ENCODE results near the gene GNAZ. TPM values are rescaled to one million over a fixed set of nuclear protein-coding genes. Genes with fewer than 3 reads are reported as not detected.

GNAZ gene
- total RNA-seq, 1 donor from 2014 or later: 1.1 TPM

GRCh38 chr22:23121424-23121823 lies 51.1 kb downstream of the GNAZ start:
- H4K20me1 ChIP-seq (ENCODE audit: insufficient read depth, low read length): no peaks in the 10 kb centered on the region
- no peaks in the 10 kb centered on the region for H3K9me3 Mint-ChIP-seq (ENCODE audit: unreplicated experiment)
- no peak for DNase-seq (ENCODE audit: low read depth)
- H3K4me1 ChIP-seq (ENCODE audit: insufficient read depth, low read length): no peaks in the 10 kb centered on the region
- no peaks in the 10 kb centered on the region for H3K9me3 ChIP-seq (ENCODE audit: insufficient read depth, low read depth, low read length)
- no peak overlapping the region for H3K27ac ChIP-seq (ENCODE audit: low read depth, low read length)
- H3K4me2 ChIP-seq (ENCODE audit: low read length): no peak overlapping the region
- peaks cover 64% of the 10 kb centered on the region for H3K27me3 Mint-ChIP-seq (ENCODE audit: low read depth, unreplicated experiment)
- no peaks in the 10 kb centered on the region for H3K27me3 ChIP-seq (ENCODE audit: insufficient read depth, low read length)
- no peak for TF ChIP-seq CTCF (IDR thresholded peaks at IDR 0.05; ENCODE audit: insufficient read depth, low read depth, low read length)
- TF ChIP-seq EZH2 (IDR thresholded peaks at IDR 0.05; ENCODE audit: insufficient read depth, low read length): no peak
- no peak overlapping the region for H2AFZ ChIP-seq (ENCODE audit: low read depth, low read length)
- no peak overlapping the region for H3K9ac ChIP-seq (ENCODE audit: low read length)
- no peaks in the 10 kb centered on the region for H3K36me3 Mint-ChIP-seq (ENCODE audit: low read depth, unreplicated experiment)
- FAIRE-seq: no peak
- H3K4me1 Mint-ChIP-seq (ENCODE audit: low read depth, unreplicated experiment): no peaks in the 10 kb centered on the region
- no peak overlapping the region for H3K27ac Mint-ChIP-seq (ENCODE audit: unreplicated experiment)
- H3K4me3 ChIP-seq (ENCODE audit: insufficient read depth, low read depth, low read length): no peak overlapping the region
- H3K36me3 ChIP-seq (ENCODE audit: insufficient read depth, low read length): no peaks in the 10 kb centered on the region
- no peak overlapping the region for H3K4me3 Mint-ChIP-seq (ENCODE audit: unreplicated experiment)
- no peaks in the 10 kb centered on the region for H3K79me2 ChIP-seq (ENCODE audit: insufficient read depth, low read length)

DNA sequence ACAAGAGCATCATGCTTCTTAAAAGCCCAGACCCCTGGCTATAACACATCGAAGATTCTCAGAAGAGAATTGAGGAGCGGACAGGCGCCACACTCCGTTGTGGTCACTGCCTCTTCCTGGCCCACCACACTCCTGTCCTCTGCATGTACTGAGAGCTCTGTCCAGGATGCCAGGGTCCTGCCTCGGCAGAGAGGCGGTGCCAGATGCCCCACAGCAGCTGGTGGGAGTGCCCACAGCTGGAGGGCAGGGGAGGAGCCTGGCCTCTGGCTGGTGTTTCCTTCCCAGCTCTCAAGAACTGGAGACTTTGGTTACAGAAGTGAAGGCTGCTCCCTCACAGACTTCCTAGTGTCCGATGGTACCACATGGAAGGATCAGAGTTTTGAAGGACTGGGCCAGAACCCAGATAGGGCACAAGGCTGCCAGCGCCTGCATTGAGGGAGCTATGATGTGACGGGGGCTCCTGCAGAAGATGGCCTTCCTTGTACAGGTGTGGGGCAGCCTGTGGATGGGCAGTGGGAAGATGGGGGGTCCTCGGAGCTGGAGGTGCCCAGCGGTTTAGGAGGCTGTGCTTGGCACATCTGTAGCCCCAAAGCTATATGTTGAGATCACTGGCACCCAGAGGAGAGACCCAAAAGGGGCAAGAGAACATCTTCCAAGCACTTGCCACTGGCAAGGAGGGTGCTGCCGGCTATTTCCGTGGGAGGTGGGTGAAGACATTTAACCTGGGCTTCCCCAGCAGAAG lies 52.1 kb downstream of the GNAZ start:
- no peaks in the 10 kb centered on the region for H3K27me3 ChIP-seq (ENCODE audit: insufficient read depth, low read length)
- no peak for DNase-seq (ENCODE audit: low read depth)
- Mint-ChIP-seq H3K27ac (ENCODE audit: unreplicated experiment) (no peak overlapping the region), H3K27me3 (ENCODE audit: low read depth, unreplicated experiment) (peaks cover 67% of the 10 kb centered on the region), H3K4me3 (ENCODE audit: unreplicated experiment) (no peak overlapping the region), H3K9me3 (ENCODE audit: unreplicated experiment) (no peaks in the 10 kb centered on the region), H3K4me1 (ENCODE audit: low read depth, unreplicated experiment) (no peaks in the 10 kb centered on the region), H3K36me3 (ENCODE audit: low read depth, unreplicated experiment) (no peaks in the 10 kb centered on the region)
- H2AFZ ChIP-seq (ENCODE audit: low read depth, low read length): no peak overlapping the region
- no peaks in the 10 kb centered on the region for H3K4me1 ChIP-seq (ENCODE audit: insufficient read depth, low read length)
- H4K20me1 ChIP-seq (ENCODE audit: insufficient read depth, low read length): no peaks in the 10 kb centered on the region
- no peak overlapping the region for H3K27ac ChIP-seq (ENCODE audit: low read depth, low read length)
- no peak overlapping the region for H3K4me2 ChIP-seq (ENCODE audit: low read length)
- H3K36me3 ChIP-seq (ENCODE audit: insufficient read depth, low read length): no peaks in the 10 kb centered on the region
- no peak for FAIRE-seq
- H3K9ac ChIP-seq (ENCODE audit: low read length): no peak overlapping the region
- H3K4me3 ChIP-seq (ENCODE audit: insufficient read depth, low read depth, low read length): no peak overlapping the region
- H3K79me2 ChIP-seq (ENCODE audit: insufficient read depth, low read length): no peaks in the 10 kb centered on the region
- no peaks in the 10 kb centered on the region for H3K9me3 ChIP-seq (ENCODE audit: insufficient read depth, low read depth, low read length)
- TF ChIP-seq CTCF (IDR thresholded peaks at IDR 0.05; ENCODE audit: insufficient read depth, low read depth, low read length): no peak
- TF ChIP-seq EZH2 (IDR thresholded peaks at IDR 0.05; ENCODE audit: insufficient read depth, low read length): no peak

Measured in astrocyte (in vitro differentiated cells and primary cell).